SU-DHL-6 (cell line): Measurements from ENCODE around the gene ACTL9.

Experiments used
- EZH2phosphoT487 ChIP-seq: fragments of 200-600 bp; sonication (generic), shearing (Covaris generic); conservative IDR thresholded peaks from 2 replicates; pipeline ENCODE4 v1.6.1; 2018; ENCODE audit warnings: mild to moderate bottlenecking, antibody characterized with exemption, low read length, moderate library complexity, mixed read lengths
- TF ChIP-seq, protein P1 (sequence below): fragments of 200-600 bp; sonication (generic); IDR thresholded peaks from one replicate; pipeline ENCODE4 v1.5.1; 2017; ENCODE audit warnings: antibody characterized with exemption, mild to moderate bottlenecking, low read length, moderate library complexity; ENCODE audit not compliant: insufficient read depth, poor library complexity, severe bottlenecking

DNA sequence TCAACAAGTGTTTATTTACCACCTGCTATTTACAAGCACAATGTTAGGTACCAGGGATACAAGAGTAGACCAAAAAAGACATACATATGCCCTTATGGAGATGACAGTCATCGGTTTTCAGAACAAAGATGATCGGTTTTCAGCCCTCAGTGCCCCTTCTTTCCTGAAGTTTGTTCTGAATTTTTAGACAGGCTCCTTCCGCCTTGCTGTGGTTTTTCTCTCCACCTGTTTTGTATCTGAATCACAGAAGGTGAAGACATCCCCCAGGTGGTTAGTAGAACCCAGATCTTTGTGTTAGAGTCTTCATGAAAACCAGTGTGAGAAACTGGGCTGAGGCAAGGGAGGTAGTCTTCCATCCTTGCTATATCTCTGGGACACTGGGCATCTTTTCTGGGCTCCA lies 23.5 kb downstream of the ACTL9 start:
- TF ChIP-seq, protein P1, sequence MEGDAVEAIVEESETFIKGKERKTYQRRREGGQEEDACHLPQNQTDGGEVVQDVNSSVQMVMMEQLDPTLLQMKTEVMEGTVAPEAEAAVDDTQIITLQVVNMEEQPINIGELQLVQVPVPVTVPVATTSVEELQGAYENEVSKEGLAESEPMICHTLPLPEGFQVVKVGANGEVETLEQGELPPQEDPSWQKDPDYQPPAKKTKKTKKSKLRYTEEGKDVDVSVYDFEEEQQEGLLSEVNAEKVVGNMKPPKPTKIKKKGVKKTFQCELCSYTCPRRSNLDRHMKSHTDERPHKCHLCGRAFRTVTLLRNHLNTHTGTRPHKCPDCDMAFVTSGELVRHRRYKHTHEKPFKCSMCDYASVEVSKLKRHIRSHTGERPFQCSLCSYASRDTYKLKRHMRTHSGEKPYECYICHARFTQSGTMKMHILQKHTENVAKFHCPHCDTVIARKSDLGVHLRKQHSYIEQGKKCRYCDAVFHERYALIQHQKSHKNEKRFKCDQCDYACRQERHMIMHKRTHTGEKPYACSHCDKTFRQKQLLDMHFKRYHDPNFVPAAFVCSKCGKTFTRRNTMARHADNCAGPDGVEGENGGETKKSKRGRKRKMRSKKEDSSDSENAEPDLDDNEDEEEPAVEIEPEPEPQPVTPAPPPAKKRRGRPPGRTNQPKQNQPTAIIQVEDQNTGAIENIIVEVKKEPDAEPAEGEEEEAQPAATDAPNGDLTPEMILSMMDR = no peak
- TF ChIP-seq EZH2phosphoT487 = no peak
